HG03196 (cell line): ENCODE measurements around the gene PEMT.

Source experiments
- ATAC-seq: cut with Tn5 transposase; IDR thresholded peaks from one replicate; pipeline ENCODE4 v1.9.1; 2021; ENCODE audit not compliant: unreplicated experiment

The PEMT gene

GRCh38 chr17:17515934-17516930, 75.3 kb downstream of the PEMT start:
- ATAC-seq, result no peak

GRCh38 chr17:17514993-17515933, 76.2 kb downstream of the PEMT start:
- ATAC-seq, result no peak

GRCh38 chr17:17514361-17514992, 77.0 kb downstream of the PEMT start:
- ATAC-seq, result no peak

- no peak for ATAC-seq
Measured at GRCh38 chr17:17513626-17514025, 77.9 kb downstream of the PEMT start.

- no peak for ATAC-seq
Measured at GRCh38 chr17:17512866-17513265, 78.6 kb downstream of the PEMT start.

GRCh38 chr17:17511881-17512858, 79.3 kb downstream of the PEMT start:
- no peak for ATAC-seq

- ATAC-seq, result no peak
Measured at GRCh38 chr17:17511293-17511741, 80.2 kb downstream of the PEMT start.

GRCh38 chr17:17510456-17511292, 80.8 kb downstream of the PEMT start:
- no peak for ATAC-seq

- ATAC-seq, result no peak
Measured at GRCh38 chr17:17509601-17510425, 81.7 kb downstream of the PEMT start.

- ATAC-seq, result no peak
Measured at GRCh38 chr17:17508646-17509591, 82.6 kb downstream of the PEMT start.

GRCh38 chr17:17508019-17508535, 83.4 kb downstream of the PEMT start:
- ATAC-seq, result no peak

GRCh38 chr17:17507465-17508011, 84.0 kb downstream of the PEMT start:
- no peak for ATAC-seq

- no peak for ATAC-seq
Measured at GRCh38 chr17:17506893-17507464, 84.5 kb downstream of the PEMT start.

GRCh38 chr17:17506181-17506741, 85.2 kb downstream of the PEMT start:
- no peak for ATAC-seq

- ATAC-seq, result no peak
Measured at GRCh38 chr17:17505610-17506171, 85.8 kb downstream of the PEMT start.
